Stomach (tissue), 4 donors: ENCODE results near the gene ADGRD1.

Source experiments
- CTCF ChIP-seq, 7 experiments: fragments of 450-650 bp in 4 of 7; fragments of 200-600 bp in 3 of 7; sonication (generic) in 3 of 7; IDR thresholded peaks; one replicate each; pipeline ENCODE4 v1.5.1; 2016 to 2019; ENCODE audit warnings: antibody characterized with exemption in 7 of 7, control low read depth in 2 of 7, mild to moderate bottlenecking in 1 of 7
- EP300 ChIP-seq: sonication (generic); formaldehyde crosslinking; IDR thresholded peaks from one replicate; pipeline ENCODE4 v1.6.1; 2017; ENCODE audit warnings: antibody characterized with exemption
- POLR2AphosphoS5 ChIP-seq, 3 donors: sonication (generic); formaldehyde crosslinking; IDR thresholded peaks; one replicate each; pipeline ENCODE4 v1.6.1; 2016; ENCODE audit warnings: antibody characterized with exemption in 3 of 3

- TF ChIP-seq CTCF (IDR thresholded peaks at IDR 0.05) (no peak), EP300 (no peak), POLR2AphosphoS5 (IDR thresholded peaks at IDR 0.05) (no peak)
Observed at GRCh38 chr12:131085125-131085815, 131.6 kb downstream of the ADGRD1 start.
